GM21528 (cell line): Measurements from ENCODE around the gene IRF5.
"Not testable (repeated sequence)": the region's sequence is repeated elsewhere in the genome, so short reads cannot be mapped to it uniquely, and the experiment has no call there.

Source experiments
- ATAC-seq: cut with Tn5 transposase; IDR thresholded peaks from one replicate; pipeline ENCODE4 v1.9.1; 2021; ENCODE audit warnings: mild to moderate bottlenecking, moderate library complexity; ENCODE audit not compliant: unreplicated experiment, low FRiP score

The IRF5 gene

GRCh38 chr7:128934361-128935341 lies 3.1 kb upstream of the IRF5 start:
- ATAC-seq: no peak

- no peak for ATAC-seq
These were observed 2.4 kb upstream of the IRF5 start for GRCh38 chr7:128935342-128935730.

- no peak for ATAC-seq
These were observed 929 bp upstream of the IRF5 start for GRCh38 chr7:128936798-128937197.

- ATAC-seq: no peak
These were observed 468 bp upstream of the IRF5 start for GRCh38 chr7:128937271-128937646.

- no peak for ATAC-seq
These were observed 882 bp downstream of the IRF5 start for GRCh38 chr7:128938544-128939074.

- ATAC-seq: no peak
These were observed 1.5 kb downstream of the IRF5 start for GRCh38 chr7:128939075-128939860.

- ATAC-seq: peak; percentile 29
These were observed 2.2 kb downstream of the IRF5 start for GRCh38 chr7:128939861-128940410.

- peak; percentile 60 for ATAC-seq
These were observed 3.0 kb downstream of the IRF5 start for GRCh38 chr7:128940494-128941322.

GRCh38 chr7:128941323-128941890 lies 3.7 kb downstream of the IRF5 start:
- no peak for ATAC-seq

- no peak for ATAC-seq
These were observed 4.3 kb downstream of the IRF5 start for GRCh38 chr7:128941946-128942526.

GRCh38 chr7:128943251-128943650 lies 5.5 kb downstream of the IRF5 start:
- not testable (repeated sequence) for ATAC-seq

- ATAC-seq: no peak
These were observed 6.9 kb downstream of the IRF5 start for GRCh38 chr7:128944487-128945236.

- no peak for ATAC-seq
These were observed 8.1 kb downstream of the IRF5 start for GRCh38 chr7:128945668-128946366.

GRCh38 chr7:128946936-128947830 lies 9.5 kb downstream of the IRF5 start:
- no peak for ATAC-seq

GRCh38 chr7:128947854-128948253 lies 10.1 kb downstream of the IRF5 start:
- ATAC-seq: no peak

GRCh38 chr7:128948312-128948973 lies 10.7 kb downstream of the IRF5 start:
- no peak for ATAC-seq
